Activated CD8-positive, alpha-beta T cell treated with anti-CD3 and anti-CD28 coated beads, Interleukin-2, amount 10 ng/mL, durations not matched to agents 7 days and 5 days (primary cell): ENCODE measurements around the gene CNGA3. TPM values are rescaled to one million over a fixed set of nuclear protein-coding genes. Genes with fewer than 3 reads are reported as not detected.
"Not testable (repeated sequence)": the region's sequence is repeated elsewhere in the genome, so short reads cannot be mapped to it uniquely, and the experiment has no call there.

ENCODE experiments used
- ATAC-seq: fragments of 150-1000 bp; cut with Tn5 transposase; one replicate; pipeline ENCODE4 v1.10.0; 2021; ENCODE audit warnings: moderate library complexity
- CTCF ChIA-PET: fragments of 350-600 bp; sonication (Branson Sonifier 250); formaldehyde crosslinking; loops from one replicate; lab custom pipeline; 2021; ENCODE audit warnings: antibody characterized with exemption; lab: Charles Lee
- POLR2A ChIA-PET: fragments of 350-600 bp; sonication (Branson Sonifier 250); formaldehyde crosslinking; loops from one replicate; lab custom pipeline; 2021; ENCODE audit warnings: antibody characterized with exemption; lab: Charles Lee
- DNase-seq: peaks from one replicate; pipeline ENCODE4 v3.0.0-alpha.2; 2020
- H3K27ac Mint-ChIP-seq: one replicate; pipeline ENCODE4 v1.8.0; 2021; ENCODE audit warnings: mild to moderate bottlenecking, mixed read lengths
- H3K27me3 Mint-ChIP-seq: one replicate; pipeline ENCODE4 v1.8.0; 2021; ENCODE audit warnings: low read depth, mixed read lengths
- H3K36me3 Mint-ChIP-seq: one replicate; pipeline ENCODE4 v1.8.0; 2021; ENCODE audit warnings: low read depth, mixed read lengths
- H3K4me1 Mint-ChIP-seq: one replicate; pipeline ENCODE4 v1.8.0; 2021; ENCODE audit warnings: low read depth, mixed read lengths
- H3K4me3 Mint-ChIP-seq: one replicate; pipeline ENCODE4 v1.8.0; 2021; ENCODE audit warnings: mild to moderate bottlenecking, mixed read lengths
- H3K9me3 Mint-ChIP-seq: one replicate; pipeline ENCODE4 v1.8.0; 2022; ENCODE audit warnings: mixed read lengths; ENCODE audit not compliant: insufficient read depth
- total RNA-seq, 2 experiments: library from RNA; stranded (reverse); gene quantifications; one replicate each; pipeline ENCODE4 v1.2.3, GENCODE V29; 2021

Gene CNGA3
- total RNA-seq, 2 experiments from 2014 or later = not detected

DNA sequence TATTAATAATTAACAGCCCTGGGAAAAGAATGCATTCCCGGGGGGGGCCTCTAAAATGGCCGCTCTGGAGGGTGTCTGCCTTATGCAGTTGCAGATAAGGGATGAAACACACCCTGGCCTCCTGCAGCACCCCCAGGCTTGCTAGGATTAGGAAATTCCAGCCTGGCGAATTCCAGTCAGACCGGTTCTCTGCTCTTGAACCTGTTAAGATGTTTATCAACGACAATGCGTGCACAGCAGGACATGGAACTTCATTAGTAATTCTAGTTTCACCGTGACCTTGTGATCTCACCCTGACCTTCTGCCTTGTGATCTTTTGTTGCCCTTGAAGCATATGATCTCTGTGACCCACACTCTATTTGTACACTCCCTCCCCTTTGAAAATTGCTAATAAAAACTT is 68.0 kb downstream of the CNGA3 start:
- H3K36me3 Mint-ChIP-seq, H3K9me3 Mint-ChIP-seq, POLR2A ChIA-PET, H3K27ac Mint-ChIP-seq, ATAC-seq, H3K4me3 Mint-ChIP-seq, DNase-seq, H3K4me1 Mint-ChIP-seq, H3K27me3 Mint-ChIP-seq: not testable (repeated sequence)
- CTCF ChIA-PET = interaction anchor here (1.3 to 2.7 kb wide), 3 partner anchors 12 to 182 kb away, joined by 3 to 44 read pairs (median 15); no protein-coding TSS in a partner anchor

DNA sequence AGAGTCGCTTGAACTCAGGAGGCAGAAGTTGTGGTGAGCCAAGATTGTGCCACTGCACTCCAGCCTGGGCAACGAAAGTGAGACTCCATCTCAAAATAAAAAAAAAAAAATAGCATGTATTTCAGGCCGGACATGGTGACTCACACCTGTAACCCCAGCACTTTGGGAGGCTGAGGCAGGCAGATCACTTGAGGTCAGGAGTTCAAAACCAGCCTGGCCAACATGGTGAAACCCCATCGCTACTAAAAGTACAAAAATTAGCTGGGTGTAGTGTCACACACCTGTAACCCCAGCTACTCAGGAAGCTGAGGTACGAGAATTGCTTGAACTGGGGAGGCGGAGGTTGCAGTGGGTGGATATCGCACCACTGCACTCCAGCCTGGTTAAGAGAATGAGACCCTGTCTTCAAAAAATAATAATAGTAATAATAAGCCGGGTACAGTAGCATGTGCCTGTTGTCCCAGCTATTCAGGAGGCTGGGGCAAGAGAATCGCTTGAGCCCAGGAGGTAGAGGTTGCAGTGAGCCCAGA is 69.5 kb downstream of the CNGA3 start:
- H3K4me1 Mint-ChIP-seq, POLR2A ChIA-PET, DNase-seq, H3K36me3 Mint-ChIP-seq, H3K4me3 Mint-ChIP-seq, H3K27me3 Mint-ChIP-seq, H3K27ac Mint-ChIP-seq, H3K9me3 Mint-ChIP-seq, ATAC-seq: not testable (repeated sequence)
- CTCF ChIA-PET = interaction anchor here (0.6 to 1.2 kb wide), 5 partner anchors 31 to 187 kb away, joined by 3 to 4 read pairs (median 3); no protein-coding TSS in a partner anchor

DNA sequence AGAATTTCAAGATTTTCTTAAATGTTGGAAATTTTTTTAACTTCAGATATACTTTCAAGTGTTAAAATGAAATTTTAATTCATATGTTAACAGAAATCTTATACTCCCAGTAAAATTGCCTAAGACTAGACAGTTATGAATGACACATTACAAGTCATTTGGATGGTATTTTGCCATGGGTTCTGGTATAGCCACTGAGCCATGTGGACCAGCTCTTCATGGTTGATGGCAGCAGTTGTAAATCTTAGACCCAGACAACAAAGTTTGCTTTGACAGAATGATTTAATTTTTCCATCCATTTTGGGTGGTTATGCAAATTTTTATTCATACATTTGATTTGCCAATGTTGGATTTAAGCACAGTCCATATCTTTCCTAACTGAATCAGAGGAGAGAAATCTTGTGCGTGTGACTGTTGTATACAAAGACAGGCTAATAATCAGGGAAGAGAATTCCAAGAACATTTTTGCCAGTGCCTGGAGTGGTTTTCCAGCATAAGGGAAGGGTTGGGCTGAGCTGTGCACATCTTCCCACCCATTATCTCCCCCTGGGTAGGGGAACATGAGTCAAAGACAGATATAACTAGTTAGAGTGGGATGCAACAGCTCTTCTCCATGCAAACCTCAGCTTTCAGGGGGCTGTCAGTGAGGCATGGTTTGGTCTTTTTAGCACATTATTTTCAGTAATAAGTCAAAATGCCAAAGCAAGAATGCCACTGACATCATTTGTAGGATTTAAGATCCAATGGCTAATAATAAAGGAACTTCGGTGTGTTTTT is 70.3 kb downstream of the CNGA3 start:
- Mint-ChIP-seq H3K36me3 (peaks cover 7% of the 10 kb centered on the region), H3K4me3 (no peak overlapping the region), H3K4me1 (peaks cover 9% of the 10 kb centered on the region), H3K9me3 (peaks cover 14% of the 10 kb centered on the region), H3K27ac (no peak overlapping the region), H3K27me3 (peaks cover 7% of the 10 kb centered on the region)
- ATAC-seq (no peak), DNase-seq (no peak)
- ChIA-PET CTCF (interaction anchor here (0.9 to 1.2 kb wide), 2 partner anchors 47 to 71 kb away, joined by 3 read pairs; no protein-coding TSS in a partner anchor), POLR2A (interaction anchor here (0.5 kb wide), 1 partner anchor 129 kb away, joined by 3 read pairs; no protein-coding TSS in a partner anchor)

DNA sequence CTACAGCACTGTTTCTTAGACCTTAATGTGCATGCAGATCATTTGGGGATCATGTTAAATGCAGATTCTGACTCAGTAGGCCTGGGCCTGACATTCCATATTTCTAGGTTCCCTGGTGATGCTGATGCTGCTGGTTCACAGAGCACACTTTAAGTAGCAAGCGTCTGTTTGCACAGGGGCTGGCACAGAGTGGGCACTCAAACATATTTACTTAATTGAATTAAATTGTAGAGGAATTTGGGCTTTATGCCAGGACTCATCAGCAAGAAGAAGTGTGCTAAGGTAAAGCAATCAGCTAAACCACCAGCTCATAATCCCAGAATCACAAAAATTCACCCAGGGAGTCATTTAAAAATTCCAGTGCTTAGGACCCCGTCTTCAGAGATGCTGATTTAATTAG is 73.3 kb downstream of the CNGA3 start:
- DNase-seq (no peak), ATAC-seq (no peak)
- Mint-ChIP-seq H3K27ac (no peak overlapping the region), H3K36me3 (peaks cover 12% of the 10 kb centered on the region), H3K4me1 (no peaks in the 10 kb centered on the region), H3K27me3 (peaks cover 3% of the 10 kb centered on the region), H3K9me3 (peaks cover 27% of the 10 kb centered on the region), H3K4me3 (no peak overlapping the region)
- ChIA-PET CTCF (no interaction called here), POLR2A (no interaction called here)

DNA sequence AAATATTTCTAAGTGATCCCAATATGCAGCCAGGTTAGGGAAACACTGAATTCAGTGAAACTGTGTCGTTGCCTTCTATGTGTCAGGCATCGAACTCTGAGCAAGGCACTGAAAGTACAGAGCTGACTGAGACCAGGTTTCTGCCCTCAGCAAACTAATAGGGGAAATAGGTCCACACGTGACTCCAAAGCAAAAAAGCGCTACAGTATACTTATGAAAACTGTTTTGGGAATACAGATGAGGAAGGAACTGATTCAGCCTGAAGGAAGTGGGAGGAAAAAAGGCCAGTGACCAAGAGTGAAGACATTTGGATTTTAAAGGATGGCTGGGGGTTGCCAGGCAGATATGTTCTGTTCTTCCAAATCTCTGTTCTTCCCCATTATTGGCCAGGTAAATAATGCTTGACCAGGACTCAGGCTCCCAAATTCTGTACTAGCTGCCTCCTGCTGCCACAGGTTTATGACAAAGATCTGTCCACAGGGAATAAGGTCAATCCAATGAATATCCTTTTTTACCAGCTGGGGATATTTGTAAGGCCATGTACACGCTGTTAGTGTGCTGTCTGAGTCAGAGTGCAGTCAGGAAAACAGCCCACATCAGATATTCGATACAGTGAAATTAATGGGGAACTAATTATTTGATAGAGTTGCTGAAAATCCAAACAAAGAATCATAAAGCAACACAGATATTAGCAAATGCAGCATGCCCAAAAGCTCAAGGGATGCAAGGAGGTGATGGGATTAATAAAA is 73.9 kb downstream of the CNGA3 start:
- POLR2A ChIA-PET = no interaction called here
- Mint-ChIP-seq H3K27ac (no peak overlapping the region), H3K27me3 (peaks cover 3% of the 10 kb centered on the region), H3K4me3 (no peak overlapping the region), H3K4me1 (no peaks in the 10 kb centered on the region), H3K9me3 (peaks cover 25% of the 10 kb centered on the region), H3K36me3 (peaks cover 10% of the 10 kb centered on the region)
- CTCF ChIA-PET = interaction anchor here (1.0 kb wide), 1 partner anchor 149 kb away, joined by 4 read pairs; no protein-coding TSS in a partner anchor
- DNase-seq (no peak), ATAC-seq (no peak)

DNA sequence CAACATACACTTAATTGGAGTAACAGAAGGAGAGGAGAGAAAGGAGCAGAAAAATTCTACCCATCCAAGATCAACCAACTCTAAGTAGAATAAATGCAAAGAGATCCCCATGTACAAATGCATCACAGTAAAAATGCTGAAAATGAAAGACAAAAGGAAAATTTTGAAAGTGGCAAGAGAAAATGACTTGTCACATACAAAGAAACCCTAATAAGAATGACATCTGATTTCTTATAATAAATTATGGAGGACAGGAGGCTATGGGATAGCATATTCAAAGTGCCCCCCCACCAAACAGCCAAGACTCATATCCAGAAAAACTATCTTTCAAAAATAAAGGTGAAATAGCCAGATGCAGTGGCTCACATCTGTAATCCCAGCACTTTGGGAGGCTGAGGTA is 76.2 kb downstream of the CNGA3 start:
- Mint-ChIP-seq H3K27ac (no peak overlapping the region), H3K36me3 (peaks cover 10% of the 10 kb centered on the region), H3K4me3 (no peak overlapping the region), H3K27me3 (peaks cover 3% of the 10 kb centered on the region), H3K9me3 (peaks cover 31% of the 10 kb centered on the region), H3K4me1 (no peaks in the 10 kb centered on the region)
- ATAC-seq (no peak), DNase-seq (no peak)
- ChIA-PET POLR2A (no interaction called here), CTCF (no interaction called here)

DNA sequence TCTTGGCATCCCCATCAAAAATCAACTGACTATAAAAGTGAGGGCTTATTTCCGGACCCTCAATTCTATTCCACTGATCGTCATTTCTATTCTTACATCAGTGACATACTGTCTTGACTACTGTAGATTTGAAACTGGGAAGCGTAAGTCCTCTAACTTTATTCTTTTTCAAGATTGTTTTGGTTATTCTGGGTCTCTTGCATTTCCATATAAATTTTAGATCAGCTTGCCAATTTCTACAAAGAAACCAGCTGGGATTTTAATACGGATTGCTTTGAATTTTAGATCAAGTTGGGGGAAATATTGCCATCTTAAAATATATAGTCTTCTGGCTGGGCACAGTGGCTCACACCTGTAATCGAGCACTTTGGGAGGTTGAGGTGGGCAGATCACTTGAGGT is 80.5 kb downstream of the CNGA3 start:
- Mint-ChIP-seq H3K4me1 (no peaks in the 10 kb centered on the region), H3K36me3 (peaks cover 9% of the 10 kb centered on the region), H3K9me3 (peaks cover 33% of the 10 kb centered on the region), H3K27ac (no peak overlapping the region), H3K27me3 (no peaks in the 10 kb centered on the region), H3K4me3 (no peak overlapping the region)
- ChIA-PET CTCF (interaction anchor here (1.2 to 3.0 kb wide), 3 partner anchors 14 to 100 kb away, joined by 3 to 15 read pairs (median 3); no protein-coding TSS in a partner anchor), POLR2A (no interaction called here)
- no peak for ATAC-seq
- no peak for DNase-seq

DNA sequence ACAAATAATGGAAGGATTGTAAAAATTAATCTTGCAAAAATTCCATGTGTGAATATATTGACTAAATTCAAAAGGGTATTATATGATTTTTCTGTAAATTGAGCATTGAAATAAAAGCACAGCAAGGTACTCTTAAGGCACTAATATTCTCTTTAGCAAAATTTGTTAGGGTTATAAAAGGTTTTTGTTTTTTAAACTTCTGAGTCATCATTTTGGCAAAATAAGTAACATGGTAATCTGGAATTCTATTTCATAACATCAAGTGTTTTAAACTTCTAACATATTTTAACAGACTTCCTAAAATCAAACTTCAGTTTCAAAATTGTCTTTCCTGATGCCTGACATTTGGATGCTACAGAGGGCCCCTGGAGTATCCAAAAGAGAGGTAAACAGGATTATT is 85.9 kb downstream of the CNGA3 start:
- CTCF ChIA-PET = no interaction called here
- POLR2A ChIA-PET = no interaction called here
- no peak overlapping the region for H3K27ac Mint-ChIP-seq

DNA sequence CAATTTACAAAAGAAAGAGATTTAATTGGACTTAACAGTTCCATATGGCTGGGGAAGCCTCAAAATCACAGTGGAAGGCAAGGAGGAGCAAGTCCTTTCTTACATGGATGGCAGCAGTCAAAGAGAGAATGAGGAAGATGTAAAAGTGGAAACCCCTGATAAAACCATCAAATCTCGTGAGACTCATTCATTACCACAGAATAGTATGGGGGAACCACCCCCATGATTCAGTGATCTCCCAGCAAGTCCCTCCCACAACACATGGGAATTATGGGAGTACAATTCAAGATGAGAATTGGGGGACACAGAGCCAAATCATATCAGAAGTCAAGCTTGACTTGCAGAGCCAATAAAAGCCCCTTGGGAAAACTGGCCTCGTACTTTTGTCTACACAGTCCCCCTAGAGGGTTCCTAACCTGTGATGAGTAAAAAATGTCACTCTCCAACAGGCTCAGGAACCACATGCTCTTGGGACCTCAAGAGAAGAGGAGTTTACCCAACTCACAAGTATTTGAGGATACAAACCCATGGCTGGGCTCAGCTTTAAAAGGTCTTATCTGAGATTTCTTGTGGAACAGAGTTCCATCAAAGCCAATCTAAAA is 87.2 kb downstream of the CNGA3 start:
- ChIA-PET CTCF (interaction anchor here (1.0 to 1.4 kb wide), 2 partner anchors 48 to 54 kb away, joined by 3 to 4 read pairs; no protein-coding TSS in a partner anchor), POLR2A (no interaction called here)
- H3K36me3 Mint-ChIP-seq = peaks cover 21% of the 10 kb centered on the region
- H3K9me3 Mint-ChIP-seq = peaks cover 31% of the 10 kb centered on the region
- DNase-seq (peak; percentile 5), ATAC-seq (no peak)
- no peak overlapping the region for H3K27ac Mint-ChIP-seq
- H3K4me3 Mint-ChIP-seq = no peak overlapping the region
- peaks cover 8% of the 10 kb centered on the region for H3K4me1 Mint-ChIP-seq
- no peaks in the 10 kb centered on the region for H3K27me3 Mint-ChIP-seq

More for the DNA sequence above, 85.9 kb downstream of the CNGA3 start:
- no peak for DNase-seq
- no peak for ATAC-seq
- Mint-ChIP-seq H3K4me3 (no peak overlapping the region), H3K9me3 (peaks cover 28% of the 10 kb centered on the region), H3K4me1 (no peaks in the 10 kb centered on the region), H3K27me3 (no peaks in the 10 kb centered on the region), H3K36me3 (peaks cover 19% of the 10 kb centered on the region)

DNA sequence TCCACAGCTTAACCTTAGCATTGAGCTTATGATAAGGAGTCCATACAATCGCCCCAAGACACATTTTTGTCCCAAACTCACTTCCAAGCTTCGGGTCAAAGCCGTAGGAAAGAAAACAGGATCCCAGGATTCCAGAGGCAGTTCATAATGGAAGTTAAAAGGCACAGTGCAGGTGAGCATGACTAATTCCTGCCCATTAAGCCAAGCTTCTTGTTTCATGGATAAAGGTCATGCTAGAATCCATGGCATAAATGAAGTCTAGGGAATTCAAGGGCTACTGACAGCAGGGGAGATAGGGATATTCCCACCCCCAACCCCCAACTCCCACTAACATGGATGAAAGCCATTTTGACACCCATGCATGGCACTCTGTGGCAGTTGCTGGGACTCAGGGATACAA is 88.2 kb downstream of the CNGA3 start:
- peaks cover 40% of the 10 kb centered on the region for H3K9me3 Mint-ChIP-seq
- CTCF ChIA-PET = interaction anchor here (1.0 kb wide), 1 partner anchor 53 kb away, joined by 4 read pairs; no protein-coding TSS in a partner anchor
- peak; percentile 2 for DNase-seq
- H3K36me3 Mint-ChIP-seq = peaks cover 28% of the 10 kb centered on the region
- no peak overlapping the region for H3K4me3 Mint-ChIP-seq
- no peak for ATAC-seq
- H3K27me3 Mint-ChIP-seq = no peaks in the 10 kb centered on the region
- POLR2A ChIA-PET = no interaction called here
- H3K27ac Mint-ChIP-seq = no peak overlapping the region
- H3K4me1 Mint-ChIP-seq = peaks cover 17% of the 10 kb centered on the region

DNA sequence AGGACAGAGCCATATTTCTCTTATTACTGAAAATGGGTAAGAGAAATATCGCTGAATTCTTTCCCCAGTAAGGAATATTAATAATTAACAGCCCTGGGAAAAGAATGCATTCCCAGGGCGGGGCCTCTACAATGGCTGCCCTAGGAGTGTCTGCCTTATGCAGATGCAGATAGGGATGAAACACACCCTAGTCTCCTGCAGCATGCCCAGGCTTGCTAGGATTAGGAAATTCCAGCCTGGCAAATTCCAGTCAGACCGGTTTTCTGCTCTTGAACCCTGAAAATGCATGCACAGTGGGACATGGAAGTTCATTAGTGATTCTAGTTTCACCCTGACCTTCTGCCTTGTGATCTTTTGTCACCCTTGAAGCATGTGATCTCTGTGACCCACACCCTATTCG is 89.4 kb downstream of the CNGA3 start:
- POLR2A ChIA-PET, H3K27ac Mint-ChIP-seq, H3K27me3 Mint-ChIP-seq, ATAC-seq, CTCF ChIA-PET, H3K4me3 Mint-ChIP-seq: not testable (repeated sequence)
- H3K36me3 Mint-ChIP-seq = peaks cover 38% of the 10 kb centered on the region
- peaks cover 26% of the 10 kb centered on the region for H3K4me1 Mint-ChIP-seq
- H3K9me3 Mint-ChIP-seq = peaks cover 50% of the 10 kb centered on the region
- DNase-seq = peak; percentile 1
